ENCODE results near the gene ZBTB47. TPM values are rescaled to one million over a fixed set of nuclear protein-coding genes. Genes with fewer than 3 reads are reported as not detected.

The ZBTB47 gene
- polyA plus RNA-seq, 5 donors, result 10.0 to 17.3 (median 13.1) TPM

- no peak for DNase-seq
Measured at GRCh38 chr3:42712344-42712648, 58.8 kb downstream of the ZBTB47 start.

- DNase-seq, result no peak
Measured at GRCh38 chr3:42712688-42713372, 59.3 kb downstream of the ZBTB47 start.

GRCh38 chr3:42713747-42714146 lies 60.2 kb downstream of the ZBTB47 start:
- no peak for DNase-seq

- no peak for DNase-seq
Measured at GRCh38 chr3:42714171-42714852, 60.8 kb downstream of the ZBTB47 start.

Other genes with a start within 250 kb of the ZBTB47 start
- gene LYZL4, start 243.1 kb upstream of the ZBTB47 start, polyA plus RNA-seq (ENCODE audit: insufficient read depth in 1 of 5, insufficient read length in 5 of 5, low replicate concordance in 1 of 5), result not detected
- 10 to 100 TPM in 2 of 5 donors, 1 to 10 TPM in 3; 7.8 to 12.6 (median 9.2) TPM for gene VIPR1, start 151.1 kb upstream of the ZBTB47 start, polyA plus RNA-seq (ENCODE audit: insufficient read depth in 1 of 5, insufficient read length in 5 of 5, low replicate concordance in 1 of 5)
- gene SEC22C, start 71.7 kb upstream of the ZBTB47 start, polyA plus RNA-seq (ENCODE audit: insufficient read depth in 1 of 5, insufficient read length in 5 of 5, low replicate concordance in 1 of 5), result 10 to 100 TPM; 37.1 to 51.6 (median 43.3) TPM
- gene SS18L2, start 62.8 kb upstream of the ZBTB47 start, polyA plus RNA-seq (ENCODE audit: insufficient read depth in 1 of 5, insufficient read length in 5 of 5, low replicate concordance in 1 of 5), result 10 to 100 TPM; 23.7 to 31.8 (median 27.8) TPM
- 100 to 1,000 TPM; 135 to 268 (median 223) TPM for gene NKTR, start 53.0 kb upstream of the ZBTB47 start, polyA plus RNA-seq (ENCODE audit: insufficient read depth in 1 of 5, insufficient read length in 5 of 5, low replicate concordance in 1 of 5)
- 1 to 10 TPM in 1 of 5 donors, not detected in 4; 6.6 TPM for gene KLHL40, start 31.8 kb downstream of the ZBTB47 start, polyA plus RNA-seq (ENCODE audit: insufficient read depth in 1 of 5, insufficient read length in 5 of 5, low replicate concordance in 1 of 5)
- 1 to 10 TPM in 3 of 5 donors, under 1 TPM in 1, not detected in 1; 0.84 to 3.0 (median 1.6) TPM for gene HHATL, start 49.1 kb downstream of the ZBTB47 start, polyA plus RNA-seq (ENCODE audit: insufficient read depth in 1 of 5, insufficient read length in 5 of 5, low replicate concordance in 1 of 5)
- 1 to 10 TPM; 1.7 to 2.9 (median 2.4) TPM for gene CCDC13, start 119.6 kb downstream of the ZBTB47 start, polyA plus RNA-seq (ENCODE audit: insufficient read depth in 1 of 5, insufficient read length in 5 of 5, low replicate concordance in 1 of 5)
- 100 to 1,000 TPM in 3 of 5 donors, 10 to 100 TPM in 2; 83.8 to 109 (median 106) TPM for gene HIGD1A, start 150.8 kb downstream of the ZBTB47 start, polyA plus RNA-seq (ENCODE audit: insufficient read depth in 1 of 5, insufficient read length in 5 of 5, low replicate concordance in 1 of 5)
- 1 to 10 TPM in 4 of 5 donors, under 1 TPM in 1; 0.99 to 2.4 (median 1.7) TPM for gene ACKR2, start 155.7 kb downstream of the ZBTB47 start, polyA plus RNA-seq (ENCODE audit: insufficient read depth in 1 of 5, insufficient read length in 5 of 5, low replicate concordance in 1 of 5)
- gene CYP8B1, start 222.2 kb downstream of the ZBTB47 start, polyA plus RNA-seq (ENCODE audit: insufficient read depth in 1 of 5, insufficient read length in 5 of 5, low replicate concordance in 1 of 5), result under 1 TPM; 0.17 to 0.30 (median 0.21) TPM